Measurements from ENCODE around the gene ENOSF1. TPM values are rescaled to one million over a fixed set of nuclear protein-coding genes. Genes with fewer than 3 reads are reported as not detected.

Gene ENOSF1
- total and polyA plus RNA-seq, 2 of the 4 experiments (the other 2 are of a cell fraction) = 12.2 to 12.6 TPM

- no peak overlapping the region for H2AFZ ChIP-seq (replicated peaks; ENCODE audit: low read length, poor library complexity)
- no peak overlapping the region for H4K8ac ChIP-seq (ENCODE audit: low read depth in 2 of 2, low read length in 2 of 2)
- H2BK15ac ChIP-seq (ENCODE audit: low read depth, low read length) = no peak overlapping the region
- no peak overlapping the region for H4K91ac ChIP-seq (ENCODE audit: insufficient read depth, low read depth, low read length)
- no peaks in the 10 kb centered on the region for H3K9me3 ChIP-seq (ENCODE audit: control insufficient read depth, insufficient read depth, low read length)
- no peak overlapping the region for H3K18ac ChIP-seq (ENCODE audit: low read depth, low read length)
- CTCF ChIA-PET = no interaction called here
- ATAC-seq (ENCODE audit: low read depth) (no peak), DNase-seq (no peak)
- TF ChIP-seq CHD1 (IDR thresholded peaks at IDR 0.05; ENCODE audit: low read depth, low read length) (no peak), CTCF (conservative IDR thresholded peaks at IDR 0.05; ENCODE audit: low read depth, low read length) (no peak), SMC3 (IDR thresholded peaks at IDR 0.05; ENCODE audit: low read depth, low read length) (no peak), MXI1 (IDR thresholded peaks at IDR 0.05; ENCODE audit: borderline replicate concordance, low read depth, low read length) (no peak), RFX5 (IDR thresholded peaks at IDR 0.05; ENCODE audit: low read depth, low read length) (no peak), FOS (IDR thresholded peaks at IDR 0.05; ENCODE audit: low read depth, low read length) (no peak), MAFK (IDR thresholded peaks at IDR 0.05; ENCODE audit: low read depth, low read length) (no peak), POLR2A (IDR thresholded peaks at IDR 0.05; ENCODE audit: low read depth, low read length) (no peak), BHLHE40 (IDR thresholded peaks at IDR 0.05; ENCODE audit: low read depth, low read length) (no peak), ELK1 (IDR thresholded peaks at IDR 0.05; ENCODE audit: borderline replicate concordance, low read depth, low read length) (no peak), MAZ (IDR thresholded peaks at IDR 0.05; ENCODE audit: borderline replicate concordance, low read depth, low read length) (no peak), USF2 (IDR thresholded peaks at IDR 0.05; ENCODE audit: low read depth, low read length) (no peak), RCOR1 (IDR thresholded peaks at IDR 0.05; ENCODE audit: insufficient replicate concordance, low read length) (no peak), NFE2L2 (IDR thresholded peaks at IDR 0.05; ENCODE audit: low read depth, low read length) (no peak), CEBPB (IDR thresholded peaks at IDR 0.05; ENCODE audit: low read depth, low read length) (no peak), RAD21 (IDR thresholded peaks at IDR 0.05; ENCODE audit: low read length) (no peak)
- no peaks in the 10 kb centered on the region for H3K27me3 ChIP-seq (ENCODE audit: control insufficient read depth, insufficient read depth, low read length)
- H3K36me3 ChIP-seq (ENCODE audit: control insufficient read depth, insufficient read depth, low read length) = peaks cover 36% of the 10 kb centered on the region
- POLR2A ChIA-PET (ENCODE audit: unreplicated experiment) = no interaction called here
- no peak overlapping the region for H3K14ac ChIP-seq (replicated peaks; ENCODE audit: low read depth, low read length)
- no peak overlapping the region for H3K4me3 ChIP-seq (ENCODE audit: insufficient read depth, low read depth, low read length)
- no CpG with 5 or more reads among the region's 1 CpG for WGBS, 2 experiments (ENCODE audit: extremely low coverage in 2 of 2, insufficient read length in 1 of 2)
- intact Hi-C loops (cut with micrococcal nuclease) = no loop called here
- no peak overlapping the region for H2BK20ac ChIP-seq (ENCODE audit: low read depth, low read length)
- no peak overlapping the region for H3K56ac ChIP-seq (ENCODE audit: extremely low read depth, insufficient read depth, low read length)
- H3K23ac ChIP-seq (ENCODE audit: low read depth, low read length) = no peak overlapping the region
- no peak overlapping the region for H2AK9ac ChIP-seq (replicated peaks; ENCODE audit: low read depth, low read length, poor library complexity)
- H3K9ac ChIP-seq (ENCODE audit: low read depth, low read length) = no peak overlapping the region
- no TSS peak for BruUV-seq (replicated peaks)
- no peak overlapping the region for H3K4me2 ChIP-seq (ENCODE audit: low read depth, low read length)
- no peaks in the 10 kb centered on the region for H3K4me1 ChIP-seq (ENCODE audit: control insufficient read depth, insufficient read depth, low read length)
- dilution Hi-C loops (cut with HindIII; ENCODE audit: low sequenced_read_pairs, unreplicated experiment) = no loop called here
- no peak overlapping the region for H2BK120ac ChIP-seq (ENCODE audit: low read depth, low read length)
- no peak overlapping the region for H3K4ac ChIP-seq (ENCODE audit: low read depth, low read length)
- no peaks in the 10 kb centered on the region for H3K9me1 ChIP-seq (ENCODE audit: insufficient read depth, low read length)
- no peak overlapping the region for H2AK5ac ChIP-seq (ENCODE audit: low read depth, low read length)
- no peak overlapping the region for H4K5ac ChIP-seq (ENCODE audit: low read depth, low read length)
- in situ Hi-C loops (cut with MboI; ENCODE audit: low sequenced_read_pairs) = no loop called here
- no peak overlapping the region for H2BK5ac ChIP-seq (ENCODE audit: low read depth, low read length, poor library complexity, severe bottlenecking)
- peaks cover 6% of the 10 kb centered on the region for H4K20me1 ChIP-seq (ENCODE audit: insufficient read depth, low read length)
- H3K27ac ChIP-seq (ENCODE audit: insufficient read depth, low read length) = no peak overlapping the region
- peaks cover 8 to 27% of the 10 kb centered on the region in 2 experiments for H3K79me1 ChIP-seq (ENCODE audit: low read depth in 1 of 2, low read length in 2 of 2)
These were observed 44.2 kb downstream of the ENOSF1 start for GRCh38 chr18:668260-668659.
